Measurements from ENCODE around the gene NFAT5.

DNA sequence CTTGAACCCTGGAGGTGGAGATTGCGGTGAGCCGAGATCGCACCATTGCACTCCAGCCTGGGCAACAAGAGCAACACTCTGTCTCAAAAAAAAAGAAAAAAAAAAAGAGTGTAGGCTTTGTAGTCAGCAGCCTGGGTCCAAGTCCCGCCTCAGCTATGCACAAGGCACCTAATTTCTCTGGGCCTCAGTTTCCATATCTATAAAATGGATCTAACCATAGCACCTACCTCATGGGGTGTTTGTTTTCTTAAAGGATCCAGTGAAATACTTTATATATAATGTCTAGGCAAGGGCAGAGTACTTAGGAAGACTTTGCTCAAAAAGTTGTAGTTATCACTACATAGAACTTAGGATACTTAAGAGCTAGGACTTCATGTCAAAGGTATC, 45.4 kb upstream of the NFAT5 start:
- TF ChIP-seq POLR2A (IDR thresholded peaks at IDR 0.05; ENCODE audit: low read depth, low read length) (no peak), SPI1 (IDR thresholded peaks at IDR 0.05; ENCODE audit: low read depth, low read length) (no peak), POLR2AphosphoS5 (IDR thresholded peaks at IDR 0.05; ENCODE audit: low read depth, low read length) (no peak), TAF1 (IDR thresholded peaks at IDR 0.05; ENCODE audit: low read depth, low read length) (no peak), POU2F2 (IDR thresholded peaks at IDR 0.05; ENCODE audit: low read depth, low read length) (no peak), PAX5 (IDR thresholded peaks at IDR 0.05; ENCODE audit: insufficient read depth, low read length, severe bottlenecking) (no peak)
